Measurements from ENCODE around the gene CHST12. TPM values are rescaled to one million over a fixed set of nuclear protein-coding genes. Genes with fewer than 3 reads are reported as not detected.
"Not testable (repeated sequence)": the region's sequence is repeated elsewhere in the genome, so short reads cannot be mapped to it uniquely, and the experiment has no call there.

The CHST12 gene
- total and polyA plus RNA-seq, 5 donors = 16.6 to 19.5 (median 19.3) TPM

DNA sequence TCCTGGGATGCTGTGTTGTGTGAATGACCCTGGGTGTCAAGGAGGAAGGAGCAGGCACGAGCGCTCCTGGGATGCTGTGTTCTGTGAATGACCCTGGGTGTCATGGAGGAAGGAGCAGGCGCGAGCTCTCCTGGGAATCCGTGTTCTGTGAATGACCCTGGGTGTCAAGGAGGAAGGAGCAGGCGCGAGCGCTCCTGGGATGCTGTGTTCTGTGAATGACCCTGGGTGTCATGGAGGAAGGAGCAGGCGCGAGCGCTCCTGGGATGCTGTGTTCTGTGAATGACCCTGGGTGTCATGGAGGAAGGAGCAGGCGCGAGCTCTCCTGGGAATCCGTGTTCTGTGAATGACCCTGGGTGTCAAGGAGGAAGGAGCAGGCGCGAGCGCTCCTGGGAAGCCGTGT lies 25.9 kb upstream of the CHST12 start:
- peak in 1 of 3 donors; percentile 50 for DNase-seq
- H3K27me3 ChIP-seq (ENCODE audit: control insufficient read depth, insufficient read depth); H3K9me3 ChIP-seq (ENCODE audit: control insufficient read depth, low read length); H3K4me1 ChIP-seq (ENCODE audit: control insufficient read depth, insufficient read depth, low read length); H3K4me3 ChIP-seq (ENCODE audit: low read length); ATAC-seq; intact Hi-C loops (cut with DNase I); H3K27ac ChIP-seq (ENCODE audit: low read length): not testable (repeated sequence)
- WGBS = 94% methylated on average over 14 of the region's 18 CpGs

GRCh38 chr7:2378125-2378524 lies 25.3 kb upstream of the CHST12 start:
- WGBS = 86% methylated on average over 14 of the region's 18 CpGs
- H3K9me3 ChIP-seq (ENCODE audit: control insufficient read depth, low read length); ATAC-seq; H3K27ac ChIP-seq (ENCODE audit: low read length); DNase-seq; H3K27me3 ChIP-seq (ENCODE audit: control insufficient read depth, insufficient read depth); intact Hi-C loops (cut with DNase I); H3K4me1 ChIP-seq (ENCODE audit: control insufficient read depth, insufficient read depth, low read length); H3K4me3 ChIP-seq (ENCODE audit: low read length): not testable (repeated sequence)

DNA sequence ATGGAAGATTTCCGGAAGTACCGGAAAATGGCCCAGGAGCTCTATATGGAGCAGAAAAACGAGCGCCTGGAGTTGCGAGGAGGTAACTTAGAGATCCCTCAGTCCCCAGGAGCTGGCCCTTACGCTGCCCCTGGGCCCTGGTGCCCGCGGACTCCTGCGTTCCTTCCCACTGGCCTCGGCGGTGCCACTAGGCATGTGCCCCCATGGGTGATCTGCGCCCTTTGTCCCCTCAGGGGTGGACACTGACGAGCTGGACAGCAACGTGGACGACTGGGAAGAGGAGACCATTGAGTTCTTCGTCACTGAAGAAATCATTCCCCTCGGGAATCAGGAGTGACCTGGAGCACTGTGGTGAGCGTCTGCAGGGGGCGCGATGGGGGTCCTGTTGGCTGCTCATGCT lies 24.2 kb upstream of the CHST12 start:
- intact Hi-C loops (cut with DNase I) = no loop called here
- H3K4me1 ChIP-seq (ENCODE audit: control insufficient read depth, insufficient read depth, low read length) = no peaks in the 10 kb centered on the region
- ATAC-seq = no peak
- 92% methylated on average over 20 of the region's 20 CpGs for WGBS
- H3K27ac ChIP-seq (ENCODE audit: low read length) = no peak overlapping the region
- DNase-seq = no peak
- no peaks in the 10 kb centered on the region for H3K9me3 ChIP-seq (ENCODE audit: control insufficient read depth, low read length)
- no peak overlapping the region for H3K4me3 ChIP-seq (ENCODE audit: low read length)
- no peaks in the 10 kb centered on the region for H3K27me3 ChIP-seq (ENCODE audit: control insufficient read depth, insufficient read depth)

DNA sequence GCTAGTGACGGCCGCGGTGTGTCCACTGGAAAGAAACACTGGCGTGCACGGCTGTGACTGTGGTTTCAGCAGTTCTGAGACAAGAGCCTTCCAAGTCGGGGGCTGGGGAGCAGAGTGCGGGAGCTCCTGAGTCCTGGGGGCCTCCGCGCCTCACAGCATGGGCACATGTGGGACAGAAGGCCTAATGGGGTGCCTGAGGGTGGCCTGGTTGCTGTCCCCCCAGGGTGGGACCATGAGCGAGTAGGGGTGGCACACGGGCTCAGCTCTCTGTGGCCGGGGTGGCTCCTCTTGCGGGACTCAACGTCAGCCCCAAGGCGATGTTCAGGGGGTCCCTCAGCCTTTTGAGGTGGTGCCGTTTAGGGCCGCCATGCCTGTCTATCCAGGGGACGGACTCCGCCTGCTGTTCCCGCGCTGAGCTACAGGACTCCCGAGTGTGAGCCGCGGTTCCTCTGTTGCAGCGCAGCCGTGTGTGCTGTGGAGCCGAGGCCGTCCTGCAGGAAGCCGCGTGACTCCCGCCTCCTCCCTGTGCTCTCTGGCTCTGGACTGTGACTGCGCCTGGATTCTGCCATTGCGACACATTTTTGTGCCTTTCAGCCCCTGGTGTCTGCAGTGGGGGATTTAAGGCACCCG lies 23.5 kb upstream of the CHST12 start:
- Histone ChIP-seq H3K27me3 (ENCODE audit: control insufficient read depth, insufficient read depth) (no peaks in the 10 kb centered on the region), H3K4me3 (ENCODE audit: low read length) (no peak overlapping the region), H3K27ac (ENCODE audit: low read length) (no peak overlapping the region), H3K9me3 (ENCODE audit: control insufficient read depth, low read length) (no peaks in the 10 kb centered on the region), H3K4me1 (ENCODE audit: control insufficient read depth, insufficient read depth, low read length) (no peaks in the 10 kb centered on the region)
- 93% methylated on average over 34 of the region's 34 CpGs for WGBS
- ATAC-seq = peak in 1 of 2 donors; percentile 5
- peak in 2 of 3 donors; percentile 36 to 51 for DNase-seq
- intact Hi-C loops (cut with DNase I) = no loop called here

DNA sequence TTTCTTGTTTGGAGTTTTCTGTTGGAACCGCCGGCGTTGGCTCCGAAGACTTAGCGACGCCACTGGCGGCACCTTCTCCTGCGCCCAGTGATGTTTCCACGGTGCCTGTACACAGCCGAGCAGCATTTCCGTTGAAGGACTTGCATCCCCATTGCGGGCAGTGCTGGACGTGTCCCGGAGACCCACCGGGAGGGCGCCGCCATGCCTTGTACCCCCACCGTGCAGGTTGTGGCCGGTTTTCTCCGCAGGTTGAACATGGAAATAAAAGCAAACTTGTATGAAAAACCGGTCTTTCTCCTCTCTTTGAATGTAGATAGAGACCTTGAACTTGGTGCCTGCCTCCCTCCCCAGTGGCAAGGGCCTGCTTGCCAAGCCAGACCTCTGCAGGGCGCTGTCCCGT lies 22.9 kb upstream of the CHST12 start:
- WGBS = 95% methylated on average over 23 of the region's 23 CpGs
- H3K27me3 ChIP-seq (ENCODE audit: control insufficient read depth, insufficient read depth) = no peaks in the 10 kb centered on the region
- peak in 2 of 3 donors; percentile 19 to 55 for DNase-seq
- intact Hi-C loops (cut with DNase I) = no loop called here
- no peaks in the 10 kb centered on the region for H3K4me1 ChIP-seq (ENCODE audit: control insufficient read depth, insufficient read depth, low read length)
- no peak overlapping the region for H3K27ac ChIP-seq (ENCODE audit: low read length)
- H3K9me3 ChIP-seq (ENCODE audit: control insufficient read depth, low read length) = no peaks in the 10 kb centered on the region
- no peak overlapping the region for H3K4me3 ChIP-seq (ENCODE audit: low read length)
- no peak for ATAC-seq

- 40% methylated on average over 5 of the region's 5 CpGs for WGBS
- Histone ChIP-seq H3K4me1 (ENCODE audit: control insufficient read depth, insufficient read depth, low read length) (no peaks in the 10 kb centered on the region), H3K27me3 (ENCODE audit: control insufficient read depth, insufficient read depth) (no peaks in the 10 kb centered on the region), H3K27ac (ENCODE audit: low read length) (no peak overlapping the region), H3K9me3 (ENCODE audit: control insufficient read depth, low read length) (no peaks in the 10 kb centered on the region), H3K4me3 (ENCODE audit: low read length) (no peak overlapping the region)
- intact Hi-C loops (cut with DNase I) = no loop called here
- DNase-seq (no peak), ATAC-seq (no peak)
These were observed 22.2 kb upstream of the CHST12 start for GRCh38 chr7:2381227-2381626.

DNA sequence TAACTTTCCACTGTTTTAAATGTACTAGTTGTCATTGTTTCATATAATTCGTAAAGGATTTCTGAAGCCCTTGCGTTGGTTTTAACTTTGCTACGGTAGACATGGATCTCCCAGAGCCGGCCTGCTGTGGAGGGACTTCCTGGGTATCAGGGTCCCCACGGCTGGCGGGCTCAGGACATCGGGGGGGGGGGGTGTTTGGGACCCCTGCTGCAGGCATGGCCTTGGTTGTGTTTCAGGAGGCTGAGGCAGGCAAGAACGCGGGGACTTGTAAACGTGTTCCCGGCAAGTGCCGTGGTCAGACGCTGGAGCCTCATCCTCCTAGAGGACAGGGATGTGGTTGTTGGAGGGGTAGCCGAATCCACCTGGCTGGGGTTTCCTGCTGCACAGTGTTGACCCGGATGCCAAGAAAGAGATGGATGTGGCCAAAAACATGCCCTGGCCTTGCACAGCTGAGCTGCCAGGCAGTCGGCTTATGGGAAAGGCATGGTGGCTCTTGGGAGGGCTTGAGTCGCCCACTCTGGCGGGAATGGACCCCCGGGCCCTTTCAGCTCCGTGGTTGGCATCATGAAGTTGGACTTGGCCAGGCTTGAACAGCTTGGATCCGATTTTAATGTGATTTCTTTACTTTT lies 21.4 kb upstream of the CHST12 start:
- Histone ChIP-seq H3K9me3 (ENCODE audit: control insufficient read depth, low read length) (no peaks in the 10 kb centered on the region), H3K27me3 (ENCODE audit: control insufficient read depth, insufficient read depth) (no peaks in the 10 kb centered on the region), H3K4me3 (ENCODE audit: low read length) (no peak overlapping the region), H3K4me1 (ENCODE audit: control insufficient read depth, insufficient read depth, low read length) (no peaks in the 10 kb centered on the region), H3K27ac (ENCODE audit: low read length) (no peak overlapping the region)
- WGBS = 89% methylated on average over 21 of the region's 21 CpGs
- ATAC-seq (no peak), DNase-seq (peak in 2 of 3 donors; percentile 29 to 55)
- intact Hi-C loops (cut with DNase I) = no loop called here

GRCh38 chr7:2383543-2384274 lies 19.7 kb upstream of the CHST12 start:
- H3K27ac ChIP-seq (ENCODE audit: low read length) = no peak overlapping the region
- H3K4me1 ChIP-seq (ENCODE audit: control insufficient read depth, insufficient read depth, low read length) = no peaks in the 10 kb centered on the region
- H3K4me3 ChIP-seq (ENCODE audit: low read length) = no peak overlapping the region
- DNase-seq (peak in 1 of 3 donors; percentile 38), ATAC-seq (no peak)
- 82% methylated on average over 29 of the region's 29 CpGs for WGBS
- intact Hi-C loops (cut with DNase I) = no loop called here
- no peaks in the 10 kb centered on the region for H3K27me3 ChIP-seq (ENCODE audit: control insufficient read depth, insufficient read depth)
- H3K9me3 ChIP-seq (ENCODE audit: control insufficient read depth, low read length) = no peaks in the 10 kb centered on the region

- intact Hi-C loops (cut with DNase I) = no loop called here
- Histone ChIP-seq H3K4me3 (ENCODE audit: low read length) (no peak overlapping the region), H3K27me3 (ENCODE audit: control insufficient read depth, insufficient read depth) (no peaks in the 10 kb centered on the region), H3K4me1 (ENCODE audit: control insufficient read depth, insufficient read depth, low read length) (no peaks in the 10 kb centered on the region), H3K9me3 (ENCODE audit: control insufficient read depth, low read length) (no peaks in the 10 kb centered on the region), H3K27ac (ENCODE audit: low read length) (no peak overlapping the region)
- DNase-seq (peak in 1 of 3 donors; percentile 26), ATAC-seq (no peak)
- 85% methylated on average over 19 of the region's 19 CpGs for WGBS
These were observed 18.8 kb upstream of the CHST12 start for GRCh38 chr7:2384354-2385243.

- H3K27me3 ChIP-seq (ENCODE audit: control insufficient read depth, insufficient read depth); ATAC-seq; H3K27ac ChIP-seq (ENCODE audit: low read length); H3K4me3 ChIP-seq (ENCODE audit: low read length); DNase-seq; H3K9me3 ChIP-seq (ENCODE audit: control insufficient read depth, low read length); intact Hi-C loops (cut with DNase I); H3K4me1 ChIP-seq (ENCODE audit: control insufficient read depth, insufficient read depth, low read length): not testable (repeated sequence)
- WGBS = 97% methylated on average over 9 of the region's 9 CpGs
These were observed 17.3 kb upstream of the CHST12 start for GRCh38 chr7:2386122-2386521.
